RWPE2 (cell line): ENCODE results near the gene FOXO3.
"Not testable (repeated sequence)": the region's sequence is repeated elsewhere in the genome, so short reads cannot be mapped to it uniquely, and the experiment has no call there.

Source experiments
- ATAC-seq: fragments of 200-7000 bp; cut with Tn5 transposase; 3 replicates; pipeline ENCODE4 v1.9.1; 2021; ENCODE audit warnings: low read depth
- DNase-seq: peaks from one replicate; pipeline ENCODE4 v3.0.0-alpha.2; 2020; ENCODE audit warnings: low spot score
- H3K27ac ChIP-seq: fragments of 450-650 bp; 2 replicates; pipeline ENCODE4 v1.5.1; 2017; ENCODE audit warnings: mild to moderate bottlenecking; ENCODE audit not compliant: poor library complexity, severe bottlenecking
- H3K27me3 ChIP-seq: fragments of 250-450 bp; sonication (Bioruptor Pico); 2 replicates; pipeline ENCODE4 v1.5.1; 2021; ENCODE audit warnings: mild to moderate bottlenecking, moderate library complexity; ENCODE audit not compliant: insufficient read depth, poor library complexity, severe bottlenecking
- H3K36me3 ChIP-seq: fragments of 250-450 bp; sonication (Bioruptor Pico); 2 replicates; pipeline ENCODE4 v1.5.1; 2020; ENCODE audit warnings: low read depth, mild to moderate bottlenecking, moderate library complexity
- H3K4me1 ChIP-seq: fragments of 250-450 bp; sonication (Bioruptor Pico); 2 replicates; pipeline ENCODE4 v1.5.1; 2021; ENCODE audit warnings: mild to moderate bottlenecking, moderate library complexity; ENCODE audit not compliant: insufficient read depth, poor library complexity, severe bottlenecking
- H3K4me3 ChIP-seq: fragments of 250-450 bp; sonication (Bioruptor Pico); 2 replicates; pipeline ENCODE4 v1.5.1; 2021; ENCODE audit warnings: mild to moderate bottlenecking, moderate library complexity; ENCODE audit not compliant: severe bottlenecking
- H3K9me3 ChIP-seq: fragments of 250-450 bp; sonication (Bioruptor Pico); 2 replicates; pipeline ENCODE4 v1.5.1; 2021; ENCODE audit warnings: mild to moderate bottlenecking, moderate library complexity; ENCODE audit not compliant: severe bottlenecking
- CTCF ChIP-seq: fragments of 450-650 bp; IDR thresholded peaks from one replicate; pipeline ENCODE4 v1.5.1; 2017; ENCODE audit warnings: mild to moderate bottlenecking, moderate library complexity; ENCODE audit not compliant: poor library complexity, severe bottlenecking

FOXO3 gene

DNA sequence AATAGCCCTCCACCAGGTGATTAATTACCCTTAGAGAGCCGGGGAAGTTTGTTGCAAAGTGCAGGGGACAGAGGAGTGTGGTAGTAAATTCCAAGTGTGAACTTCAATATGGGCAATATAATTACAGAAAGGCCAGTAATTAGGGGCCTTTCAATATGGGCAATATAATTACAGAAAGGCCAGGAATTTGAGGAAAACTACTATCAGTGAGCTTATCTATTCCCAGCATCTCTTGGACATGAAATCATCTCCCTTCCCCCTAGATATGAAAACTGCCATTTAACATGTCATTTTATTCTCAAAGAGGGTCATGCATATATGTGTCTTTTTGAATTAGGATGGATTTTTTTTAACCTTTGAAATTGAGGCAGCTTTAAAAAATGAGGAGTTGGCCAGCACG lies 102.0 kb downstream of the FOXO3 start:
- no peak for ATAC-seq
- no peak for DNase-seq
- no peaks in the 10 kb centered on the region for H3K9me3 ChIP-seq
- H3K27me3 ChIP-seq: no peaks in the 10 kb centered on the region
- peak overlapping the region; percentile 42 for H3K27ac ChIP-seq
- peaks cover 28% of the 10 kb centered on the region for H3K4me1 ChIP-seq
- peaks cover 24% of the 10 kb centered on the region for H3K36me3 ChIP-seq
- TF ChIP-seq CTCF: no peak
- H3K4me3 ChIP-seq: no peak overlapping the region

- not testable (repeated sequence) for H3K4me3 ChIP-seq, H3K27ac ChIP-seq, ATAC-seq, H3K9me3 ChIP-seq, DNase-seq, H3K27me3 ChIP-seq
- Histone ChIP-seq H3K4me1 (peaks cover 28% of the 10 kb centered on the region), H3K36me3 (peaks cover 33% of the 10 kb centered on the region)
Observed at GRCh38 chr6:108663494-108664064, 102.9 kb downstream of the FOXO3 start.

DNA sequence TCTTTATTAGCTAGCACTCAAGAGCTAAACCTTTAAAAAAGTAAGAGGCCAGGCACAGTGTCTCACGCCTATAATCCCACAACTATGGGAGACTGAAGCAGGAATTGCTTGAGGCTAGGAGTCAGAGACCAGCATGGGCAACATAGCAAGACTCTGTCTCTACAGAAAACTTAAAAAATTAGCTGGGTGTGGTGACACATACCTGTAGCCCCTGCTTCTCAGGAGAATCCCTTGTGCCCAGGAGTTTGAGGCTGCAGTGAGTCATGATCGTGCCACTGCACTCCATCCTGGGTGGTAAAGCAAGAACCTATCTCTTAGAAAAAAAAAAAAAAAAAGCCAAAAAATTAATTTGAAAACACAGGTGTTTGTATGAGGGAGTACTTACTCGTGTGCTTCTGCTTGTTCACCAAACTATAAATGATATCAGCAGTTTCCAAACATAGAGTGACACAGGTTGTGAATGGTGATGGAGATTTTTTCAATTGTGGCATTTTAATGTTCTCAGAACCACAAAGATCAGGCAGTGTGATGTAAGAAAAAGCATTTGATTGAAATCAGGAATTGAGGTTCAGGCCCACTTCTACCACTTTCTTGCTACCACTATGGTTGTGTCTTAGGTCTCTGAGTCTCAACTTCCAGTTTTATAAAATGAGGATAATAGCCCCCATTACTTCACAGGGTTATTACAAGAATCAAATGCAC lies 104.9 kb downstream of the FOXO3 start:
- Histone ChIP-seq H3K4me3 (no peak overlapping the region), H3K9me3 (no peaks in the 10 kb centered on the region), H3K4me1 (peaks cover 20% of the 10 kb centered on the region), H3K36me3 (peaks cover 37% of the 10 kb centered on the region), H3K27ac (peak overlapping the region; percentile 10), H3K27me3 (no peaks in the 10 kb centered on the region)
- no peak for TF ChIP-seq CTCF
- ATAC-seq (no peak; the same call in 2 of the 3 replicates), DNase-seq (no peak)

GRCh38 chr6:108666656-108667260 lies 106.0 kb downstream of the FOXO3 start:
- H3K27me3 ChIP-seq: no peaks in the 10 kb centered on the region
- H3K4me3 ChIP-seq: no peak overlapping the region
- H3K4me1 ChIP-seq: peaks cover 9% of the 10 kb centered on the region
- no peaks in the 10 kb centered on the region for H3K9me3 ChIP-seq
- H3K27ac ChIP-seq: no peak overlapping the region
- H3K36me3 ChIP-seq: peaks cover 37% of the 10 kb centered on the region
- ATAC-seq (no peak), DNase-seq (no peak)
- no peak for TF ChIP-seq CTCF

GRCh38 chr6:108667993-108668392 lies 107.3 kb downstream of the FOXO3 start:
- DNase-seq: no peak
- H3K4me1 ChIP-seq: peaks cover 9% of the 10 kb centered on the region
- H3K27me3 ChIP-seq: no peaks in the 10 kb centered on the region
- H3K4me3 ChIP-seq: no peak overlapping the region
- peaks cover 37% of the 10 kb centered on the region for H3K36me3 ChIP-seq
- TF ChIP-seq CTCF: no peak
- H3K9me3 ChIP-seq: no peaks in the 10 kb centered on the region
- no peak for ATAC-seq
- H3K27ac ChIP-seq: no peak overlapping the region
